Loucy (cell line): ENCODE data around the gene PIGM.

Experiments
- H2AFZ ChIP-seq: fragments of 200-600 bp; sonication (generic); 2 replicates; pipeline ENCODE4 v1.6.0; 2016; ENCODE audit warnings: antibody characterized with exemption, mild to moderate bottlenecking, low read length, moderate library complexity
- H3F3A ChIP-seq: fragments of 200-600 bp; 2 replicates; pipeline ENCODE4 v1.6.0; 2016; ENCODE audit warnings: antibody characterized with exemption, low read depth, mild to moderate bottlenecking
- H3K27me3 ChIP-seq: fragments of 200-600 bp; sonication (generic); 2 replicates; pipeline ENCODE4 v1.6.1; 2014; ENCODE audit warnings: low read length, mild to moderate bottlenecking; ENCODE audit not compliant: insufficient read depth, poor library complexity, severe bottlenecking
- H3K36me3 ChIP-seq: fragments of 200-600 bp; sonication (generic); 2 replicates; pipeline ENCODE4 v1.6.1; 2016; ENCODE audit warnings: low read length; ENCODE audit not compliant: insufficient read depth
- H3K4me1 ChIP-seq: fragments of 200-600 bp; sonication (generic); 2 replicates; pipeline ENCODE4 v1.5.1; 2014; ENCODE audit warnings: low read length, mild to moderate bottlenecking; ENCODE audit not compliant: insufficient read depth, poor library complexity, severe bottlenecking
- H3K4me2 ChIP-seq: fragments of 200-600 bp; sonication (generic); 2 replicates; pipeline ENCODE4 v1.6.0; 2014; ENCODE audit warnings: antibody characterized with exemption, low read length, low read depth, mild to moderate bottlenecking; ENCODE audit not compliant: poor library complexity, severe bottlenecking
- H3K4me3 ChIP-seq: fragments of 200-600 bp; sonication (generic); 2 replicates; pipeline ENCODE4 v1.5.1; 2014; ENCODE audit warnings: low read length, mild to moderate bottlenecking, mixed read lengths; ENCODE audit not compliant: poor library complexity, severe bottlenecking
- H3K79me2 ChIP-seq: fragments of 200-600 bp; sonication (generic); 2 replicates; pipeline ENCODE4 v1.6.1; 2014; ENCODE audit warnings: low read length; ENCODE audit not compliant: insufficient read depth
- H3K9ac ChIP-seq: fragments of 200-600 bp; sonication (generic); 2 replicates; pipeline ENCODE4 v1.6.0; 2014; ENCODE audit warnings: mild to moderate bottlenecking, low read depth, low read length, moderate library complexity; ENCODE audit not compliant: poor library complexity, severe bottlenecking
- H3K9me2 ChIP-seq: fragments of 200-600 bp; sonication (generic); replicated peaks from 2 replicates; pipeline ENCODE4 v1.6.1; 2016; ENCODE audit warnings: low read depth, low read length, mixed read lengths
- H3K9me3 ChIP-seq: fragments of 200-600 bp; sonication (generic); 2 replicates; pipeline ENCODE4 v1.6.1; 2014; ENCODE audit warnings: mild to moderate bottlenecking, antibody characterized with exemption, low read length, low read depth; ENCODE audit not compliant: insufficient read depth
- H4K20me1 ChIP-seq: fragments of 200-600 bp; sonication (generic); 2 replicates; pipeline ENCODE4 v1.6.0; 2014; ENCODE audit warnings: antibody characterized with exemption, low read length, mild to moderate bottlenecking; ENCODE audit not compliant: insufficient read depth, poor library complexity, severe bottlenecking
- CTCF ChIP-seq: fragments of 200-600 bp; sonication (generic); conservative IDR thresholded peaks from 2 replicates; pipeline ENCODE4 v1.5.1; 2014; ENCODE audit warnings: mild to moderate bottlenecking, antibody characterized with exemption, low read length
- EZH2phosphoT487 ChIP-seq: fragments of 200-600 bp; IDR thresholded peaks from 2 replicates; pipeline ENCODE4 v1.6.1; 2018; ENCODE audit warnings: antibody characterized with exemption, mild to moderate bottlenecking, moderate library complexity, borderline replicate concordance

The PIGM gene

GRCh38 chr1:160004425-160004824 lies 27.4 kb downstream of the PIGM start:
- no peaks in the 10 kb centered on the region for H3F3A ChIP-seq
- H3K4me3 ChIP-seq, result no peak overlapping the region
- H3K9me2 ChIP-seq, result no peaks in the 10 kb centered on the region
- TF ChIP-seq CTCF, result no peak
- TF ChIP-seq EZH2phosphoT487, result no peak
- no peaks in the 10 kb centered on the region for H3K79me2 ChIP-seq
- no peak overlapping the region for H3K4me2 ChIP-seq
- H3K4me1 ChIP-seq, result no peaks in the 10 kb centered on the region
- no peaks in the 10 kb centered on the region for H3K36me3 ChIP-seq
- no peaks in the 10 kb centered on the region for H4K20me1 ChIP-seq
- no peaks in the 10 kb centered on the region for H3K27me3 ChIP-seq
- H3K9ac ChIP-seq, result no peak overlapping the region
- no peaks in the 10 kb centered on the region for H3K9me3 ChIP-seq
- H2AFZ ChIP-seq, result no peak overlapping the region

- Histone ChIP-seq H3K4me1 (no peaks in the 10 kb centered on the region), H3K9me3 (no peaks in the 10 kb centered on the region), H3K9me2 (no peaks in the 10 kb centered on the region), H4K20me1 (no peaks in the 10 kb centered on the region), H3F3A (no peaks in the 10 kb centered on the region), H3K4me3 (no peak overlapping the region), H3K27me3 (no peaks in the 10 kb centered on the region), H2AFZ (no peak overlapping the region), H3K79me2 (no peaks in the 10 kb centered on the region), H3K9ac (no peak overlapping the region), H3K36me3 (no peaks in the 10 kb centered on the region), H3K4me2 (no peak overlapping the region)
- TF ChIP-seq CTCF, result no peak
- no peak for TF ChIP-seq EZH2phosphoT487
These were observed 27.8 kb downstream of the PIGM start for GRCh38 chr1:160004001-160004400.

- TF ChIP-seq EZH2phosphoT487 (no peak), CTCF (no peak)
- no peaks in the 10 kb centered on the region for H4K20me1 ChIP-seq
- no peak overlapping the region for H3K4me3 ChIP-seq
- H3K4me2 ChIP-seq, result no peak overlapping the region
- H2AFZ ChIP-seq, result no peak overlapping the region
- H3K27me3 ChIP-seq, result no peaks in the 10 kb centered on the region
- no peaks in the 10 kb centered on the region for H3F3A ChIP-seq
- H3K9me2 ChIP-seq, result no peaks in the 10 kb centered on the region
- H3K9ac ChIP-seq, result no peak overlapping the region
- H3K9me3 ChIP-seq, result no peaks in the 10 kb centered on the region
- H3K4me1 ChIP-seq, result no peaks in the 10 kb centered on the region
- H3K79me2 ChIP-seq, result no peaks in the 10 kb centered on the region
- H3K36me3 ChIP-seq, result no peaks in the 10 kb centered on the region
These were observed 30.4 kb downstream of the PIGM start for GRCh38 chr1:160001440-160001839.
